Right lobe of liver (tissue), 6 donors: Measurements from ENCODE around the gene CNTN5. TPM values are rescaled to one million over a fixed set of nuclear protein-coding genes. Genes with fewer than 3 reads are reported as not detected.

Experiments used
- ATAC-seq, 4 donors: fragments of 200-7000 bp; cut with Tn5 transposase; one replicate each; pipeline ENCODE4 v1.9.1; 2020; ENCODE audit warnings: mild to moderate bottlenecking in 4 of 4, moderate library complexity in 4 of 4
- DNase-seq, 3 donors: peaks; one replicate each; pipeline ENCODE4 v3.0.0-alpha.2; 2020
- H3K27ac ChIP-seq, 3 donors: fragments of 200-600 bp; one replicate each; pipeline ENCODE4 v1.8.0; 2022
- H3K27me3 ChIP-seq, 2 donors: fragments of 200-600 bp; one replicate each; pipeline ENCODE4 v1.8.0; 2022
- H3K36me3 ChIP-seq, 4 donors: fragments of 200-600 bp; sonication (generic) in 1 of 4; one replicate each; pipeline versions ENCODE4 v1.5.1 to v1.8.0; 2017 to 2022; ENCODE audit warnings: control low read depth in 1 of 4
- H3K4me1 ChIP-seq, 4 donors: fragments of 200-600 bp; sonication (generic) in 1 of 4; one replicate each; pipeline versions ENCODE4 v1.5.1 to v1.8.0; 2017 to 2022; ENCODE audit warnings: control low read depth in 1 of 4
- H3K4me3 ChIP-seq, 3 donors: fragments of 200-600 bp; one replicate each; pipeline ENCODE4 v1.8.0; 2022
- H3K9me3 ChIP-seq, 4 donors: fragments of 200-600 bp; sonication (generic) in 1 of 4; one replicate each; pipeline versions ENCODE4 v1.5.1 to v1.8.0; 2017 to 2022; ENCODE audit warnings: control low read depth in 1 of 4
- CTCF ChIP-seq, 4 donors: fragments of 200-600 bp in 3 of 4; fragments of 450-650 bp in 1 of 4; IDR thresholded peaks; one replicate each; pipeline versions ENCODE4 v1.5.1 to v1.8.0; 2016 to 2022; ENCODE audit warnings: antibody characterized with exemption in 4 of 4, mild to moderate bottlenecking in 2 of 4
- POLR2A ChIP-seq: fragments of 450-650 bp; IDR thresholded peaks from one replicate; pipeline ENCODE4 v1.6.1; 2017; ENCODE audit warnings: antibody characterized with exemption, mild to moderate bottlenecking
- WGBS: methylation state at CpG from one replicate; pipeline ENCODE4 v1.1.6; 2018; ENCODE audit warnings: low coverage, low lambda C conversion rate; ENCODE audit not compliant: insufficient coverage; ENCODE audit errors: missing lambda C conversion rate; 5-methylcytosine and 5-hydroxymethylcytosine counted together
- intact Hi-C, 2 donors: fragments of 100-400 bp; cut with DNase I; formaldehyde crosslinking; loops; one replicate each; pipeline versions ENCODE4 v1.11.2 to v1.14.1; 2022
- total RNA-seq, 6 experiments: library from RNA; depleted of rRNA in 2 of 6; stranded (reverse); fragments of >200 nt in 2 of 6; fragmentation: NEBNext Ultra II Directional in 3 of 6; extraction: Animal tissue kit (Norgen Biotek cat#: 25700) in 3 of 6; gene quantifications; one replicate each; pipeline versions ENCODE4 v1.1.0 to v1.2.4, GENCODE V29; 2016 to 2023
- donor health status: DM: no; HTN: yes; CAD: no.
- donor health status: DM: no; HTN: no; CAD: no.
- donor health status: DM: no; HTN: no; CAD: no.
- donor health status: DM: no; HTN: yes; CAD: no.
- donor health status: DM: no; HTN: yes; CAD: no.

CNTN5 gene
- total RNA-seq, 6 experiments from 2014 or later = 0.13 to 0.19 TPM; not detected in 4

- H3K4me3 ChIP-seq = no peak overlapping the region
- H3K9me3 ChIP-seq = no peaks in the 10 kb centered on the region
- 38% methylated on average over 3 of the region's 3 CpGs for WGBS
- no peaks in the 10 kb centered on the region for H3K36me3 ChIP-seq
- no peak for DNase-seq
- H3K27ac ChIP-seq = no peak overlapping the region
- no peaks in the 10 kb centered on the region for H3K4me1 ChIP-seq
- H3K27me3 ChIP-seq = no peaks in the 10 kb centered on the region
- no peak for ATAC-seq
- intact Hi-C loops = no loop called here
- TF ChIP-seq POLR2A = no peak
- TF ChIP-seq CTCF (IDR thresholded peaks at IDR 0.05) = no peak
Measured at GRCh38 chr11:100319691-100320090, 1298.9 kb downstream of the CNTN5 start.

GRCh38 chr11:100328626-100329340 is 1308.0 kb downstream of the CNTN5 start:
- H3K27ac ChIP-seq = no peak overlapping the region
- H3K4me3 ChIP-seq = no peak overlapping the region
- no peaks in the 10 kb centered on the region for H3K36me3 ChIP-seq
- intact Hi-C loops = no loop called here
- TF ChIP-seq CTCF (IDR thresholded peaks at IDR 0.05) = no peak
- no peak for TF ChIP-seq POLR2A
- H3K27me3 ChIP-seq = no peaks in the 10 kb centered on the region
- H3K9me3 ChIP-seq = no peaks in the 10 kb centered on the region
- ATAC-seq (no peak), DNase-seq (no peak)
- no peaks in the 10 kb centered on the region for H3K4me1 ChIP-seq
- WGBS = 63% methylated on average over 2 of the region's 4 CpGs

- DNase-seq = no peak
- Histone ChIP-seq H3K4me1 (no peaks in the 10 kb centered on the region), H3K27ac (no peak overlapping the region), H3K36me3 (no peaks in the 10 kb centered on the region), H3K4me3 (no peak overlapping the region), H3K9me3 (no peaks in the 10 kb centered on the region), H3K27me3 (no peaks in the 10 kb centered on the region)
- intact Hi-C loops = no loop called here
- ATAC-seq = no peak
- TF ChIP-seq POLR2A (no peak), CTCF (IDR thresholded peaks at IDR 0.05) (no peak)
Measured at GRCh38 chr11:100329352-100329751, 1308.6 kb downstream of the CNTN5 start.

- ATAC-seq (no peak), DNase-seq (no peak)
- Histone ChIP-seq H3K4me1 (peaks cover 0 to 5% (median 0%) of the 10 kb centered on the region in 4 donors), H3K4me3 (no peak overlapping the region), H3K27ac (no peak overlapping the region), H3K36me3 (no peaks in the 10 kb centered on the region), H3K9me3 (no peaks in the 10 kb centered on the region), H3K27me3 (no peaks in the 10 kb centered on the region)
- 68% methylated on average over 2 of the region's 4 CpGs for WGBS
- no peak for TF ChIP-seq POLR2A
- TF ChIP-seq CTCF (IDR thresholded peaks at IDR 0.05) = no peak
- intact Hi-C loops = no loop called here
Measured at GRCh38 chr11:100336873-100337272, 1316.1 kb downstream of the CNTN5 start.
